HCEC 1CT (cell line): ENCODE measurements around the gene UPF3A.
"Not testable (repeated sequence)": the region's sequence is repeated elsewhere in the genome, so short reads cannot be mapped to it uniquely, and the experiment has no call there.

Experiments used
- DNase-seq: peaks from one replicate; pipeline ENCODE4 v3.0.0-alpha.2; 2017

The UPF3A gene

GRCh38 chr13:114309806-114310410 is 28.5 kb downstream of the UPF3A start:
- no peak for DNase-seq

GRCh38 chr13:114310956-114311355 is 29.6 kb downstream of the UPF3A start:
- peak; percentile 30 for DNase-seq

DNA sequence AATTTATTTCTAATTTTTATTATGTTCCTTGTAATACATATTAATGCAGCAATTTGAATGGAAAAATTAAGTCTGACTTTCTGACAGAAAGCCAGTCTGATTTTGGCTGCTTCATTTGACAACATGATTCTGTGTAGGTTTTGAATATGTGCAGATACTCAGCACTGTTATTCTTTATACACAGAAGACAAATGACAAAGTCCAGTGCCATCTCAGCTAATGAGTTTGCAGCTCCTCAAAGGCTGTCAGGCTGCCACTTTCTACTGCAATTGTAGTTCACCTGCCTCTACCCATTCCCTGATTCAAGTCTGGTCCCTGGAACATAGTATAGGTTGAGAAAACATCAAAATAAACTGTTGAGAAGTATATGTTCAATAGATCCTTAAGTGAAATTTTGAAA is 30.0 kb downstream of the UPF3A start:
- no peak for DNase-seq

GRCh38 chr13:114311908-114312307 is 30.5 kb downstream of the UPF3A start:
- no peak for DNase-seq

GRCh38 chr13:114313061-114313860 is 31.9 kb downstream of the UPF3A start:
- DNase-seq = peak; percentile 39

GRCh38 chr13:114314074-114314912 is 32.9 kb downstream of the UPF3A start, which contains the start of gene CHAMP1:
Gene CHAMP1 (plus strand): TSS chr13:114314503. CDS start chr13:114323843, 9,340 bp downstream.
- peak; percentile 96 for DNase-seq

- no peak for DNase-seq
Observed at GRCh38 chr13:114315074-114315785, 33.8 kb downstream of the UPF3A start.

- DNase-seq = no peak
Observed at GRCh38 chr13:114318624-114319023, 37.2 kb downstream of the UPF3A start.

GRCh38 chr13:114319441-114319913 is 38.1 kb downstream of the UPF3A start:
- peak; percentile 95 for DNase-seq

GRCh38 chr13:114320065-114320464 is 38.7 kb downstream of the UPF3A start:
- DNase-seq = no peak

DNA sequence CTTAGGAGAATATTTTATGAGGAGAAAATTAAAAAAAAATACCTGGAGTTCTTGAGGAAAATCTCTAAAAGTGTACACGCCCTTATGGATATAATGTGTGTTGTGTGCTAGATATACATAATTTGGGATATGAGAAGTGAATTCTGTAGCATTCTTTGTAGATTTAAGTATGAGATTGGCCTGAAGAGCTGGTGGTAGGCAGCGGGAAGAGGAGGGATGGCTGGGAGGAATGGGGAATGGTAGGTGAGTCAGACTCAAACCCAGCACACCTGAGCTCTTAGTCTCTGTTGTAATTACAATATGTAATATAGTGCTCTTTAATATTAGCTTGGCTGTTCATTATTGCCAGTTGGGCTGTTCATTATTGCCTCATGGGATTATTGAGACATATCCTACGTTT is 39.9 kb downstream of the UPF3A start:
- no peak for DNase-seq

- DNase-seq = no peak
Observed at GRCh38 chr13:114323349-114323748, 41.9 kb downstream of the UPF3A start.

DNA sequence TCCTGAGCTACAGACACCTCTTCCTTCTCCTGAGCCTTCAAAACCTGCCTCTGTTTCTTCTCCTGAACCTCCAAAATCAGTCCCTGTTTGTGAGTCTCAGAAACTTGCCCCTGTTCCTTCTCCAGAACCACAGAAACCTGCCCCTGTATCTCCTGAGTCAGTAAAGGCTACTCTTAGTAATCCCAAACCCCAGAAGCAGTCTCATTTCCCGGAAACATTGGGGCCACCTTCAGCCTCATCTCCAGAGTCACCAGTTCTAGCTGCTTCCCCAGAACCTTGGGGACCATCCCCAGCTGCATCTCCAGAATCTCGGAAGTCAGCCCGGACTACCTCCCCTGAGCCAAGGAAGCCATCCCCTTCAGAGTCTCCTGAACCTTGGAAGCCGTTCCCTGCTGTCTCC is 42.9 kb downstream of the UPF3A start:
- DNase-seq = no peak

- no peak for DNase-seq
Observed at GRCh38 chr13:114325729-114326128, 44.3 kb downstream of the UPF3A start.

- DNase-seq = no peak
Observed at GRCh38 chr13:114328034-114328433, 46.6 kb downstream of the UPF3A start.

- no peak for DNase-seq
Observed at GRCh38 chr13:114328595-114328994, 47.2 kb downstream of the UPF3A start.

- DNase-seq = no peak
Observed at GRCh38 chr13:114330086-114330485, 48.7 kb downstream of the UPF3A start.

DNA sequence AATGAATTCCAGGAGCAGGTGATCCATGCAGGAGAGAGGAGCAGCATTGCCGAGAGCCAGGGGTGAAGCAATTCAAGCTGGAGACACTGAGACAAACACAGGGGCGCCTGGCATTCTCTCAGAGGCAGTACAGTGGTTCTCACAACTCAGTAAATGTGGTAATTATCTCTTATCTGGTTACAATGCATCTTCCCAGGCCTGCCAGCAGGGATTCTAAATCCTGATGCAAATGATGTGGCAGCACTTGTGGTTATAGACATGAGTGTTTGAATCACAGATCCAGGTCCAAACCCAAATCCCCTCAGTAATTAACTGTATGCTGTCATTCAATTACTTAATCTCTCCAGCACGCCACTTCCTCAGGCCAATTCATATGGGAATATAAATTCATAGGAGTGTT is 52.5 kb downstream of the UPF3A start:
- DNase-seq = not testable (repeated sequence)

GRCh38 chr13:114334305-114335053 is 53.1 kb downstream of the UPF3A start:
- DNase-seq = no peak

GRCh38 chr13:114336457-114336856 is 55.1 kb downstream of the UPF3A start:
- DNase-seq = not testable (repeated sequence)

- DNase-seq = no peak
Observed at GRCh38 chr13:114338959-114339358, 57.6 kb downstream of the UPF3A start.
